K562 (cell line): Measurements from ENCODE around the gene MKRN2OS. TPM values are rescaled to one million over a fixed set of nuclear protein-coding genes. Genes with fewer than 3 reads are reported as not detected.

Source experiments
- ATAC-seq: fragments of 200-7000 bp; cut with Tn5 transposase; 3 replicates; pipeline ENCODE4 v1.9.1; 2020; ENCODE audit warnings: moderate library complexity
- BruUV-seq: library from RNA; stranded (reverse); fragments of 400-500 nt; replicated peaks from 2 replicates; lab custom pipeline; 2021; lab: Mats Ljungman, UMichigan
- CTCF ChIA-PET: fragments of 300-600 bp; formaldehyde crosslinking; extraction: SDS; loops from one replicate; lab custom pipeline; 2021; ENCODE audit warnings: low intra/inter-chr PET ratio; lab: Yijun Ruan, JAX
- POLR2A ChIA-PET: fragments of 300-600, 350-650 bp; sonication (Branson Sonifier 250); formaldehyde crosslinking; extraction: SDS; loops from one replicate; lab custom pipeline; 2021; ENCODE audit warnings: antibody characterized with exemption, inconsistent platforms; lab: Yijun Ruan, JAX
- DNase-seq, 4 experiments: peaks; one replicate each; pipeline versions ENCODE4 v3.0.0 to v3.0.0-alpha.2; 2011 to 2018; ENCODE audit warnings: low spot score in 3 of 4, mixed read lengths in 3 of 4; ENCODE audit errors: extremely low read depth in 1 of 4
- FAIRE-seq: peaks from 2 replicates; lab custom pipeline; 2011; peaks lifted over from hg19 to GRCh38; lab: Jason Lieb, UNC
- H2AFZ ChIP-seq: 2 replicates; pipeline ENCODE4 v1.6.0; 2011; ENCODE audit warnings: low read depth, low read length, control low read depth, inconsistent platforms
- H3K27ac ChIP-seq: fragments of 200-600 bp; 3 replicates; pipeline ENCODE4 v1.8.0; 2011; ENCODE audit warnings: low read depth, mild to moderate bottlenecking, control low read depth, inconsistent platforms, low read length, moderate library complexity, mixed read lengths; ENCODE audit errors: extremely low read depth
- H3K27me3 ChIP-seq, 2 experiments: fragments of 300-600 bp in 1 of 2; 2 replicates in 1 of 2; 3 replicates in 1 of 2; pipeline versions ENCODE4 v1.6.0 to v1.8.0; 2011; ENCODE audit warnings: inconsistent platforms in 2 of 2, low read length in 2 of 2, mild to moderate bottlenecking in 1 of 2, mixed read lengths in 1 of 2, moderate library complexity in 1 of 2; ENCODE audit not compliant: control insufficient read depth in 2 of 2, insufficient read depth in 2 of 2
- H3K36me3 ChIP-seq: fragments of 300-600 bp; 3 replicates; pipeline ENCODE4 v1.8.0; 2011; ENCODE audit warnings: mild to moderate bottlenecking, low read length, inconsistent platforms; ENCODE audit not compliant: control insufficient read depth, insufficient read depth
- H3K4me1 ChIP-seq, 2 experiments: fragments of 200-600 bp in 1 of 2; replicated peaks in 1 of 2; 2 replicates in 1 of 2; 3 replicates in 1 of 2; pipeline versions ENCODE4 v1.5.1 to v1.8.0; 2011; ENCODE audit warnings: inconsistent platforms in 2 of 2, low read length in 2 of 2, mild to moderate bottlenecking in 1 of 2, mixed read lengths in 1 of 2, moderate library complexity in 1 of 2; ENCODE audit not compliant: control insufficient read depth in 2 of 2, insufficient read depth in 2 of 2
- H3K4me2 ChIP-seq: 2 replicates; pipeline ENCODE4 v1.6.1; 2011; ENCODE audit warnings: low read length, control low read depth, inconsistent platforms, mixed read lengths; ENCODE audit not compliant: insufficient read depth
- H3K4me3 ChIP-seq: fragments of 200-600 bp; sonication (generic), shearing (Covaris generic); 2 replicates; pipeline ENCODE4 v1.5.1; 2016; ENCODE audit warnings: control low read depth, inconsistent platforms
- H3K79me2 ChIP-seq: fragments of 200-600 bp; 3 replicates; pipeline ENCODE4 v1.8.0; 2011; ENCODE audit warnings: low read length, inconsistent platforms; ENCODE audit not compliant: control insufficient read depth, insufficient read depth
- H3K9ac ChIP-seq, 2 experiments: 2 replicates each; pipeline versions ENCODE4 v1.6.0 to v1.6.1; 2011; ENCODE audit warnings: low read depth in 2 of 2, low read length in 2 of 2, control low read depth in 1 of 2, inconsistent platforms in 1 of 2, mild to moderate bottlenecking in 1 of 2, mixed read lengths in 1 of 2; ENCODE audit not compliant: insufficient read depth in 1 of 2
- H3K9me1 ChIP-seq: one replicate; pipeline ENCODE4 v1.6.0; 2011; ENCODE audit warnings: inconsistent platforms, mild to moderate bottlenecking, low read length, moderate library complexity; ENCODE audit not compliant: control insufficient read depth, insufficient read depth
- H3K9me3 ChIP-seq: replicated peaks from 2 replicates; pipeline ENCODE4 v1.5.1; 2011; ENCODE audit warnings: low read depth, low read length, inconsistent platforms; ENCODE audit not compliant: control insufficient read depth, insufficient read depth
- H4K20me1 ChIP-seq: replicated peaks from 2 replicates; pipeline ENCODE4 v1.6.1; 2011; ENCODE audit warnings: low read length, inconsistent platforms, mixed read lengths; ENCODE audit not compliant: control insufficient read depth, insufficient read depth
- CTCF ChIP-seq, 3 experiments: IDR thresholded peaks in 2 of 3; conservative IDR thresholded peaks in 1 of 3; 2 replicates each; pipeline ENCODE4 v1.5.1; 2011 to 2012; ENCODE audit warnings: low read length in 3 of 3, mild to moderate bottlenecking in 3 of 3, control low read depth in 2 of 3, improper control_type of control experiment in 1 of 3, inconsistent platforms in 1 of 3, low read depth in 1 of 3, mixed read lengths in 1 of 3, moderate library complexity in 1 of 3; ENCODE audit not compliant: insufficient read depth in 2 of 3
- ZNF75A ChIP-seq: fragments of 450-650 bp; formaldehyde crosslinking; IDR thresholded peaks from 2 replicates; pipeline ENCODE4 v1.4.0; 2020; ENCODE audit warnings: mild to moderate bottlenecking
- whole genome bisulfite sequencing: fragments of 100-300 bp; shearing (Covaris generic); methylation state at CpG from one replicate; pipeline ENCODE4 v1.1.6; 2016; ENCODE audit warnings: low coverage, mixed read lengths; ENCODE audit not compliant: insufficient coverage; ENCODE audit errors: missing lambda C conversion rate; 5-methylcytosine and 5-hydroxymethylcytosine counted together
- in situ Hi-C: fragments of 300-500 bp; cut with MboI; formaldehyde crosslinking; loops from 4 replicates; pipeline ENCODE4 v1.15.0; 2018; ENCODE audit warnings: inconsistent platforms, mixed read lengths
- intact Hi-C: fragments of 100-400 bp; cut with micrococcal nuclease; formaldehyde crosslinking; loops from 2 replicates; pipeline ENCODE4 v1.14.2; 2022
- polyA plus RNA-seq, 8 experiments: library from polyadenylated mRNA; depleted of rRNA in 4 of 8; stranded (reverse) in 5 of 8; unstranded in 3 of 8; fragments of >200 nt; fragmentation: Nextera tagmentation in 2 of 8; fragmentation: Illumina TruSeq in 1 of 8; extraction: Ambion mirVana in 2 of 8; extraction: Trizol in 1 of 8; gene quantifications; 2 replicates each; pipeline versions ENCODE4 v1.2.1 to v1.2.3, GENCODE V29; 2011 to 2014; ENCODE audit warnings: inconsistent platforms in 1 of 8, missing spikeins in 1 of 8
- total RNA-seq, 7 experiments: library from RNA; depleted of rRNA in 6 of 7; stranded (reverse); fragments of >200 nt in 6 of 7; fragmentation: Illumina TruSeq in 2 of 7; extraction: Trizol in 2 of 7; gene quantifications; 2 replicates each; pipeline versions ENCODE4 v1.2.1 to v1.2.3, GENCODE V29; 2011 to 2021; ENCODE audit warnings: low replicate concordance in 1 of 7
- TF ChIP-seq, protein P1 (sequence below), 2 experiments: fragments of 450-650 bp in 1 of 2; sonication (generic) in 1 of 2; formaldehyde crosslinking in 1 of 2; IDR thresholded peaks; 2 replicates each; pipeline versions ENCODE4 v1.7.1 to v1.9.0; 2016 to 2022; ENCODE audit warnings: inconsistent platforms in 1 of 2, mild to moderate bottlenecking in 1 of 2, missing genetic modification reagents in 1 of 2

The MKRN2OS gene
- total and polyA plus RNA-seq, 9 of the 15 experiments (the other 6 are each of a cell fraction or from before 2014, with no cell fraction given), result 0.11 to 0.27 (median 0.17) TPM; not detected in 6

DNA sequence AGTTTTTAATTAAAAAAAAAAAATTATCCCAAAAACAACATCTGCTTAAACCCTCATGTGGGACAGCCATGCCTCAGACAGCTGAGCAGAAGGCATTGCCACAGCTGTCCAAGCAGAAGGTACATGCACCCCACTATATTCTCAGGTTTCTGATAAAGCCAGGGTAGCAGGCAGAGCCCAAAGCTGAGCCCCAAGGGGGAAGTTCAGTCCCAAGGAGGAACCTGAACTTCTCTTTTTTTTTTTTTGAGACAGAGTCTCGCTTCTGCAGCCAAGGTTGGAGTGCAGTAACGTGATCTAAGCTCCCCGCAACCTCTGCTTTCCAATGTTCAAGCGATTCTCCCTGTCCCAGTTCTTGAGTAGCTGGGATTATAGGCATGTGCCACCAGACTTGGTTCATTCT, 44.8 kb upstream of the MKRN2OS start:
- WGBS, result 67% methylated on average over 1 of the region's 4 CpGs
- H3K9me1 ChIP-seq, result no peaks in the 10 kb centered on the region
- H3K9me3 ChIP-seq, result no peaks in the 10 kb centered on the region
- H3K4me1 ChIP-seq, result 0 out of 5 replicates have a peak, but pooled peaks cover 0 to 2% of the 10 kb centered on the region in 2 experiments
- FAIRE-seq, result no peak
- no peak overlapping the region for H2AFZ ChIP-seq
- H3K4me2 ChIP-seq, result no peak overlapping the region
- H3K27me3 ChIP-seq, result no peaks in the 10 kb centered on the region
- H3K27ac ChIP-seq, result no peak overlapping the region
- no peak for ATAC-seq
- no peaks in the 10 kb centered on the region for H4K20me1 ChIP-seq
- no peaks in the 10 kb centered on the region; the same call in 2 of the 3 replicates for H3K79me2 ChIP-seq
- H3K9ac ChIP-seq, result no peak overlapping the region
- no peak overlapping the region for H3K4me3 ChIP-seq
- intact Hi-C loops (no loop called here), in situ Hi-C loops (no loop called here)
- ChIA-PET CTCF (no interaction called here), POLR2A (interaction anchor here (1.1 kb wide), 2 partner anchors 12 to 13 kb away, joined by 3 read pairs; no protein-coding TSS in a partner anchor)
- TF ChIP-seq ZNF75A (CRISPR knock-in tag) (no peak), CTCF (IDR thresholded peaks at IDR 0.05 in 2 of 3, conservative IDR thresholded peaks at IDR 0.05 in 1 of 3; ENCODE audit: insufficient read depth in 2 of 3, low read depth in 1 of 3, low read length in 3 of 3) (no peak)
- TF ChIP-seq, protein P1, sequence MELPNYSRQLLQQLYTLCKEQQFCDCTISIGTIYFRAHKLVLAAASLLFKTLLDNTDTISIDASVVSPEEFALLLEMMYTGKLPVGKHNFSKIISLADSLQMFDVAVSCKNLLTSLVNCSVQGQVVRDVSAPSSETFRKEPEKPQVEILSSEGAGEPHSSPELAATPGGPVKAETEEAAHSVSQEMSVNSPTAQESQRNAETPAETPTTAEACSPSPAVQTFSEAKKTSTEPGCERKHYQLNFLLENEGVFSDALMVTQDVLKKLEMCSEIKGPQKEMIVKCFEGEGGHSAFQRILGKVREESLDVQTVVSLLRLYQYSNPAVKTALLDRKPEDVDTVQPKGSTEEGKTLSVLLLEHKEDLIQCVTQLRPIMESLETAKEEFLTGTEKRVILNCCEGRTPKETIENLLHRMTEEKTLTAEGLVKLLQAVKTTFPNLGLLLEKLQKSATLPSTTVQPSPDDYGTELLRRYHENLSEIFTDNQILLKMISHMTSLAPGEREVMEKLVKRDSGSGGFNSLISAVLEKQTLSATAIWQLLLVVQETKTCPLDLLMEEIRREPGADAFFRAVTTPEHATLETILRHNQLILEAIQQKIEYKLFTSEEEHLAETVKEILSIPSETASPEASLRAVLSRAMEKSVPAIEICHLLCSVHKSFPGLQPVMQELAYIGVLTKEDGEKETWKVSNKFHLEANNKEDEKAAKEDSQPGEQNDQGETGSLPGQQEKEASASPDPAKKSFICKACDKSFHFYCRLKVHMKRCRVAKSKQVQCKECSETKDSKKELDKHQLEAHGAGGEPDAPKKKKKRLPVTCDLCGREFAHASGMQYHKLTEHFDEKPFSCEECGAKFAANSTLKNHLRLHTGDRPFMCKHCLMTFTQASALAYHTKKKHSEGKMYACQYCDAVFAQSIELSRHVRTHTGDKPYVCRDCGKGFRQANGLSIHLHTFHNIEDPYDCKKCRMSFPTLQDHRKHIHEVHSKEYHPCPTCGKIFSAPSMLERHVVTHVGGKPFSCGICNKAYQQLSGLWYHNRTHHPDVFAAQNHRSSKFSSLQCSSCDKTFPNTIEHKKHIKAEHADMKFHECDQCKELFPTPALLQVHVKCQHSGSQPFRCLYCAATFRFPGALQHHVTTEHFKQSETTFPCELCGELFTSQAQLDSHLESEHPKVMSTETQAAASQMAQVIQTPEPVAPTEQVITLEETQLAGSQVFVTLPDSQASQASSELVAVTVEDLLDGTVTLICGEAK (IDR thresholded peaks at IDR 0.05), result no peak
- TF ChIP-seq, protein P1 (CRISPR knock-in tag; IDR thresholded peaks at IDR 0.05), result no peak
- no peak for DNase-seq
- no TSS peak for BruUV-seq
- H3K36me3 ChIP-seq, result peaks cover 95% of the 10 kb centered on the region
